ENCODE measurements around the gene OTUB1. TPM values are rescaled to one million over a fixed set of nuclear protein-coding genes. Genes with fewer than 3 reads are reported as not detected.

The OTUB1 gene
- total RNA-seq, 3 donors from 2014 or later = 60.1 to 70.3 (median 64.1) TPM

- intact Hi-C loops (cut with DNase I, micrococcal nuclease) = no loop called here
- ATAC-seq (no peak), DNase-seq (no peak)
- Histone ChIP-seq H3K4me3 (no peak overlapping the region), H3K36me3 (ENCODE audit: low read depth) (no peaks in the 10 kb centered on the region), H3K4me1 (ENCODE audit: low read depth) (peaks cover 10% of the 10 kb centered on the region), H3K9me3 (no peaks in the 10 kb centered on the region)
- no peak for TF ChIP-seq CTCF (IDR thresholded peaks at IDR 0.05)
Observed at GRCh38 chr11:63940786-63941185, 45.5 kb upstream of the OTUB1 start.

- ATAC-seq = no peak
- no peak for DNase-seq
- H3K36me3 ChIP-seq (ENCODE audit: low read depth) = no peaks in the 10 kb centered on the region
- H3K4me3 ChIP-seq = no peak overlapping the region
- H3K4me1 ChIP-seq (ENCODE audit: low read depth) = peaks cover 10% of the 10 kb centered on the region
- intact Hi-C loops (cut with DNase I, micrococcal nuclease) = no loop called here
- H3K9me3 ChIP-seq = no peaks in the 10 kb centered on the region
- TF ChIP-seq CTCF (IDR thresholded peaks at IDR 0.05) = no peak
Observed at GRCh38 chr11:63941901-63942300, 44.3 kb upstream of the OTUB1 start.

GRCh38 chr11:63942803-63943202 is 43.4 kb upstream of the OTUB1 start:
- no peak for TF ChIP-seq CTCF (IDR thresholded peaks at IDR 0.05)
- Histone ChIP-seq H3K9me3 (no peaks in the 10 kb centered on the region), H3K36me3 (ENCODE audit: low read depth) (no peaks in the 10 kb centered on the region), H3K4me3 (no peak overlapping the region), H3K4me1 (ENCODE audit: low read depth) (peaks cover 10% of the 10 kb centered on the region)
- DNase-seq (no peak), ATAC-seq (no peak)
- intact Hi-C loops (cut with DNase I, micrococcal nuclease) = no loop called here

- Histone ChIP-seq H3K4me1 (ENCODE audit: low read depth) (peaks cover 10% of the 10 kb centered on the region), H3K9me3 (no peaks in the 10 kb centered on the region), H3K36me3 (ENCODE audit: low read depth) (no peaks in the 10 kb centered on the region), H3K4me3 (no peak overlapping the region)
- DNase-seq (peak in 1 of 3 donors; percentile 36), ATAC-seq (peak; percentile 75)
- intact Hi-C loops (cut with DNase I, micrococcal nuclease) = loop anchor here (2.0 to 5.0 kb wide), 2 partner anchors 108 kb away; partner anchors contain the start of gene MARK2 (in 1 of the 2)
- no peak for TF ChIP-seq CTCF (IDR thresholded peaks at IDR 0.05)
Observed at GRCh38 chr11:63944987-63945386, 41.3 kb upstream of the OTUB1 start.

GRCh38 chr11:63945477-63946163 is 40.6 kb upstream of the OTUB1 start:
- ATAC-seq = peak; percentile 92
- peak; percentile 40 for TF ChIP-seq CTCF (IDR thresholded peaks at IDR 0.05)
- intact Hi-C loops (cut with DNase I, micrococcal nuclease) = loop anchor here (2.0 to 5.0 kb wide), 2 partner anchors 108 to 109 kb away; partner anchors contain the start of gene MARK2 (in 1 of the 2)
- Histone ChIP-seq H3K4me3 (no peak overlapping the region), H3K36me3 (ENCODE audit: low read depth) (no peaks in the 10 kb centered on the region), H3K9me3 (no peaks in the 10 kb centered on the region), H3K4me1 (ENCODE audit: low read depth) (peaks cover 10% of the 10 kb centered on the region)
- DNase-seq = peak in 2 of 3 donors; percentile 70 to 82

Data from mucosa of descending colon (tissue), 3 donors.